Esophagus muscularis mucosa (tissue), 4 donors: ENCODE results near the gene PRELID1. TPM values are rescaled to one million over a fixed set of nuclear protein-coding genes. Genes with fewer than 3 reads are reported as not detected.
"Not testable (repeated sequence)": the region's sequence is repeated elsewhere in the genome, so short reads cannot be mapped to it uniquely, and the experiment has no call there.

Experiments
- DNase-seq: peaks from one replicate; pipeline ENCODE4 v3.0.0-alpha.2; 2017; ENCODE audit errors: extremely low spot score
- H3K27ac ChIP-seq, 4 donors: fragments of 200-600 bp; sonication (generic); replicated peaks in 1 of 4; 1 replicate in 3 of 4; 2 replicates in 1 of 4; pipeline ENCODE4 v1.5.1; 2016 to 2019; ENCODE audit warnings: mild to moderate bottlenecking in 1 of 4
- H3K27me3 ChIP-seq, 4 donors: fragments of 200-600 bp; sonication (generic); one replicate each; pipeline versions ENCODE4 v1.5.1 to v1.6.0; 2016 to 2019
- H3K36me3 ChIP-seq, 4 donors: fragments of 200-600 bp; sonication (generic); one replicate each; pipeline ENCODE4 v1.5.1; 2016 to 2019
- H3K4me1 ChIP-seq, 4 donors: fragments of 200-600 bp; sonication (generic); one replicate each; pipeline ENCODE4 v1.5.1; 2016 to 2019
- H3K4me3 ChIP-seq, 4 donors: fragments of 200-600 bp; sonication (generic); 1 replicate in 2 of 4; 2 replicates in 2 of 4; pipeline ENCODE4 v1.5.1; 2016 to 2019; ENCODE audit warnings: mild to moderate bottlenecking in 4 of 4, moderate library complexity in 1 of 4
- H3K9me3 ChIP-seq, 4 donors: fragments of 200-600 bp; sonication (generic); 1 replicate in 3 of 4; 2 replicates in 1 of 4; pipeline ENCODE4 v1.5.1; 2016 to 2019
- EP300 ChIP-seq: sonication (generic); formaldehyde crosslinking; IDR thresholded peaks from one replicate; pipeline ENCODE4 v1.6.1; 2017; ENCODE audit warnings: antibody characterized with exemption
- POLR2A ChIP-seq: fragments of 450-650 bp; IDR thresholded peaks from one replicate; pipeline ENCODE4 v1.6.1; 2017; ENCODE audit warnings: antibody characterized with exemption, moderate library complexity, mild to moderate bottlenecking, low read depth
- POLR2AphosphoS5 ChIP-seq, 2 donors: sonication (generic); formaldehyde crosslinking; IDR thresholded peaks; one replicate each; pipeline ENCODE4 v1.6.1; 2017; ENCODE audit warnings: antibody characterized with exemption in 2 of 2
- WGBS: methylation state at CpG from one replicate; pipeline ENCODE4 v1.1.5; 2018; 5-methylcytosine and 5-hydroxymethylcytosine counted together
- intact Hi-C: fragments of 100-400 bp; cut with DNase I; formaldehyde crosslinking; loops from one replicate; pipeline ENCODE4 v1.15.1; 2023
- total RNA-seq, 4 donors: library from RNA; depleted of rRNA; stranded (reverse); fragments of >200 nt; gene quantifications; one replicate each; pipeline versions ENCODE4 v1.1.0 to v1.2.1, GENCODE V29; 2016
- TF ChIP-seq, protein P1 (sequence below), 3 experiments: fragments of 200-600 bp in 2 of 3; fragments of 450-650 bp in 1 of 3; sonication (generic) in 2 of 3; IDR thresholded peaks; one replicate each; pipeline ENCODE4 v1.5.1; 2017 to 2019; ENCODE audit warnings: antibody characterized with exemption in 3 of 3, mild to moderate bottlenecking in 2 of 3, moderate library complexity in 1 of 3

PRELID1 gene
- total RNA-seq, 4 donors from 2014 or later: 80.6 to 93.6 (median 88.2) TPM

- 69% methylated on average over 11 of the region's 11 CpGs for WGBS
- no peak for TF ChIP-seq POLR2A
- TF ChIP-seq EP300: no peak
- TF ChIP-seq, protein P1, sequence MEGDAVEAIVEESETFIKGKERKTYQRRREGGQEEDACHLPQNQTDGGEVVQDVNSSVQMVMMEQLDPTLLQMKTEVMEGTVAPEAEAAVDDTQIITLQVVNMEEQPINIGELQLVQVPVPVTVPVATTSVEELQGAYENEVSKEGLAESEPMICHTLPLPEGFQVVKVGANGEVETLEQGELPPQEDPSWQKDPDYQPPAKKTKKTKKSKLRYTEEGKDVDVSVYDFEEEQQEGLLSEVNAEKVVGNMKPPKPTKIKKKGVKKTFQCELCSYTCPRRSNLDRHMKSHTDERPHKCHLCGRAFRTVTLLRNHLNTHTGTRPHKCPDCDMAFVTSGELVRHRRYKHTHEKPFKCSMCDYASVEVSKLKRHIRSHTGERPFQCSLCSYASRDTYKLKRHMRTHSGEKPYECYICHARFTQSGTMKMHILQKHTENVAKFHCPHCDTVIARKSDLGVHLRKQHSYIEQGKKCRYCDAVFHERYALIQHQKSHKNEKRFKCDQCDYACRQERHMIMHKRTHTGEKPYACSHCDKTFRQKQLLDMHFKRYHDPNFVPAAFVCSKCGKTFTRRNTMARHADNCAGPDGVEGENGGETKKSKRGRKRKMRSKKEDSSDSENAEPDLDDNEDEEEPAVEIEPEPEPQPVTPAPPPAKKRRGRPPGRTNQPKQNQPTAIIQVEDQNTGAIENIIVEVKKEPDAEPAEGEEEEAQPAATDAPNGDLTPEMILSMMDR (IDR thresholded peaks at IDR 0.05): no peak
- no peak for TF ChIP-seq POLR2AphosphoS5 (IDR thresholded peaks at IDR 0.05)
- peaks cover 0 to 16% (median 5%) of the 10 kb centered on the region in 4 donors for H3K4me1 ChIP-seq
- H3K27ac ChIP-seq: no peak overlapping the region
- no peaks in the 10 kb centered on the region for H3K9me3 ChIP-seq
- peaks cover 35 to 84% (median 64%) of the 10 kb centered on the region in 4 donors for H3K36me3 ChIP-seq
- intact Hi-C loops: no loop called here
- no peak overlapping the region for H3K4me3 ChIP-seq
- no peaks in the 10 kb centered on the region for H3K27me3 ChIP-seq
- no peak for DNase-seq
Measured at GRCh38 chr5:177339107-177339638, 35.6 kb downstream of the PRELID1 start.

- DNase-seq, H3K27ac ChIP-seq, H3K27me3 ChIP-seq, H3K9me3 ChIP-seq, intact Hi-C loops, H3K4me3 ChIP-seq: not testable (repeated sequence)
- H3K36me3 ChIP-seq: peaks cover 0 to 65% (median 38%) of the 10 kb centered on the region in 4 donors
- peaks cover 0 to 33% (median 15%) of the 10 kb centered on the region in 4 donors for H3K4me1 ChIP-seq
- WGBS: 91% methylated on average over 14 of the region's 14 CpGs
Measured at GRCh38 chr5:177343000-177343399, 39.4 kb downstream of the PRELID1 start.

GRCh38 chr5:177343777-177344176 is 40.2 kb downstream of the PRELID1 start:
- 95% methylated on average over 6 of the region's 6 CpGs for WGBS
- Histone ChIP-seq H3K27me3 (no peaks in the 10 kb centered on the region), H3K36me3 (peaks cover 0 to 58% (median 32%) of the 10 kb centered on the region in 4 donors), H3K9me3 (no peaks in the 10 kb centered on the region), H3K4me3 (no peak overlapping the region), H3K27ac (no peak overlapping the region), H3K4me1 (peaks cover 0 to 35% (median 22%) of the 10 kb centered on the region in 4 donors)
- intact Hi-C loops: no loop called here
- TF ChIP-seq, protein P1 (IDR thresholded peaks at IDR 0.05): no peak
- TF ChIP-seq POLR2A: no peak
- DNase-seq: no peak

GRCh38 chr5:177344891-177345290 is 41.3 kb downstream of the PRELID1 start:
- H3K27me3 ChIP-seq: no peaks in the 10 kb centered on the region
- no peak for TF ChIP-seq POLR2A
- TF ChIP-seq EP300: no peak
- TF ChIP-seq, protein P1 (IDR thresholded peaks at IDR 0.05): no peak
- no peak for TF ChIP-seq POLR2AphosphoS5 (IDR thresholded peaks at IDR 0.05)
- intact Hi-C loops: no loop called here
- WGBS: 95% methylated on average over 6 of the region's 6 CpGs
- peaks cover 7 to 41% (median 33%) of the 10 kb centered on the region in 4 donors for H3K4me1 ChIP-seq
- H3K36me3 ChIP-seq: peaks cover 0 to 59% (median 28%) of the 10 kb centered on the region in 4 donors
- H3K9me3 ChIP-seq: no peaks in the 10 kb centered on the region
- DNase-seq: no peak
- H3K4me3 ChIP-seq: no peak overlapping the region
- H3K27ac ChIP-seq: no peak overlapping the region

- TF ChIP-seq EP300: no peak
- no peak for TF ChIP-seq POLR2AphosphoS5 (IDR thresholded peaks at IDR 0.05)
- TF ChIP-seq, protein P1 (IDR thresholded peaks at IDR 0.05): no peak
- TF ChIP-seq POLR2A: no peak
- no peak for DNase-seq
- Histone ChIP-seq H3K36me3 (peaks cover 0 to 55% (median 28%) of the 10 kb centered on the region in 4 donors), H3K27ac (no peak overlapping the region), H3K9me3 (no peaks in the 10 kb centered on the region), H3K4me3 (no peak overlapping the region), H3K4me1 (peaks cover 17 to 54% (median 46%) of the 10 kb centered on the region in 4 donors), H3K27me3 (no peaks in the 10 kb centered on the region)
- intact Hi-C loops: no loop called here
- 80% methylated on average over 4 of the region's 4 CpGs for WGBS
Measured at GRCh38 chr5:177346820-177347219, 43.2 kb downstream of the PRELID1 start.
